Measurements from ENCODE around the gene IQSEC2. TPM values are rescaled to one million over a fixed set of nuclear protein-coding genes. Genes with fewer than 3 reads are reported as not detected.

Gene IQSEC2
- total and polyA plus RNA-seq, 2 of the 8 experiments (the other 6 are each of a cell fraction or from before 2014, with no cell fraction given) = 6.1 to 54.9 TPM

DNA sequence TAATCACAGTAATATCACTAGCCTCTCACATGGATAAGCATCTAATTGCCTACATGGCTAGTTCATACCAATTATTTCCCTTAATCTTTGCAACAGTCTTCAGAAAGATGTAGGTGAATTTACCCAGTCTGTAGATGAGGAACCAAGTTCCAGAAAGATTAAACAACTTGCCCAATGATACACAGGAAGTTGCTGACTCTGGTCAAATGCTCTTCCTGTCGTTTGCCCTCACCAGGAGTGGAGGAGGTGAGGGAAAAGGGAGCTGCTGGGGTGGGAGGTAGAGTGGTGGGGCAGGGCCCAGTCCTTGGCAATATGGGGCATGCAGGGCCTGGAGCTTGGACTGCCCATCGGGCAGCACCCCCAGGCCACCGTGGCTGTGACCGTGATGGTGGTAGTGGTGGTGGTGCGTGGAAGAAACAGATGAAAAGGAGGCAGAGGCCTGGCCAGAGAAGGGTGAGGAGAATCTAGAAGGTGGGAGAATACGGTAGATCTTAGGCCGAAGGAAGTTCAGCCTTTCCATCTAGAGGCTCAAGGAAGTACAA is 54.1 kb downstream of the IQSEC2 start:
- Histone ChIP-seq H2BK120ac (replicated peaks; ENCODE audit: low read depth, low read length) (no peak overlapping the region), H3K79me1 (ENCODE audit: low read depth, low read length) (no peaks in the 10 kb centered on the region; the same call in 1 of the 2 replicates), H2BK5ac (ENCODE audit: low read depth, low read length) (no peak overlapping the region), H3K23me2 (ENCODE audit: low read depth, low read length) (no peaks in the 10 kb centered on the region; the same call in 1 of the 2 replicates), H3K56ac (replicated peaks; ENCODE audit: insufficient read length, low read depth, low read length) (no peak overlapping the region), H3K4me2 (ENCODE audit: insufficient read depth in 1 of 2, low read depth in 2 of 2, low read length in 2 of 2) (no peak overlapping the region), H3K4me1 (replicated peaks in 1 of 4; ENCODE audit: control insufficient read depth in 3 of 4, insufficient read depth in 4 of 4, low read length in 3 of 4) (peaks cover 0 to 3% (median 1%) of the 10 kb centered on the region in 4 experiments; a peak in 4 of 7 replicates), H3K27ac (ENCODE audit: low read depth, low read length) (no peak overlapping the region), H3K18ac (ENCODE audit: extremely low read depth, low read length) (no peak overlapping the region), H2BK15ac (ENCODE audit: low read length) (no peak overlapping the region), H2AK5ac (ENCODE audit: low read depth, low read length) (no peak overlapping the region), H3K4ac (replicated peaks; ENCODE audit: insufficient read length, low read depth, low read length) (no peak overlapping the region), H3K9me3 (ENCODE audit: insufficient read depth in 2 of 2, low read depth in 1 of 2, low read length in 1 of 2) (no peaks in the 10 kb centered on the region), H3K23ac (ENCODE audit: insufficient read length) (no peak overlapping the region), H4K20me1 (replicated peaks in 1 of 2; ENCODE audit: control insufficient read depth in 1 of 2, insufficient read depth in 2 of 2, low read length in 2 of 2) (peaks cover 5 to 11% of the 10 kb centered on the region in 2 experiments), H3K36me3 (ENCODE audit: control insufficient read depth in 2 of 4, insufficient read depth in 4 of 4, low read length in 3 of 4) (no peaks in the 10 kb centered on the region), H2AFZ (ENCODE audit: low read length) (no peak overlapping the region), H3K14ac (ENCODE audit: insufficient read length) (no peak overlapping the region), H4K91ac (replicated peaks; ENCODE audit: insufficient read length, low read length) (no peak overlapping the region), H3K4me3 (ENCODE audit: extremely low read depth in 1 of 4, insufficient read depth in 2 of 4, low read depth in 3 of 4, low read length in 4 of 4) (no peak overlapping the region), H3K27me3 (replicated peaks in 1 of 4; ENCODE audit: control insufficient read depth in 3 of 4, extremely low read depth in 1 of 4, insufficient read depth in 3 of 4, low read length in 3 of 4) (no peaks in the 10 kb centered on the region), H3K9ac (replicated peaks in 1 of 4; ENCODE audit: extremely low read depth in 1 of 4, low read depth in 3 of 4, low read length in 3 of 4) (no peak overlapping the region), H3K79me2 (ENCODE audit: control insufficient read depth in 1 of 2, insufficient read depth in 2 of 2, low read length in 2 of 2) (peaks cover 23 to 27% of the 10 kb centered on the region in 2 experiments), H4K5ac (ENCODE audit: insufficient read length, low read depth, low read length) (no peak overlapping the region), H4K8ac (ENCODE audit: extremely low read depth, insufficient read depth, low read length) (no peak overlapping the region), H2BK20ac (ENCODE audit: low read length) (no peak overlapping the region), H2BK12ac (ENCODE audit: low read depth, low read length) (no peak overlapping the region)
- ChIA-PET CTCF (ENCODE audit: partially characterized antibody) (interaction anchor here (0.9 to 2.1 kb wide), 3 partner anchors 13 to 37 kb away, joined by 3 to 9 read pairs (median 4); no protein-coding TSS in a partner anchor), POLR2A (ENCODE audit: partially characterized antibody) (interaction anchor here (1.2 kb wide), 1 partner anchor 19 kb away, joined by 3 read pairs; no protein-coding TSS in a partner anchor)
- WGBS, 2 experiments (ENCODE audit: extremely low coverage in 1 of 2, insufficient coverage in 1 of 2, insufficient read length in 1 of 2, insufficient replicate concordance in 2 of 2, low coverage in 1 of 2, low lambda C conversion rate in 2 of 2, missing lambda C conversion rate in 1 of 2) = 90% methylated on average over 7 of the region's 7 CpGs; no CpG with 5 or more reads in 1 of the 2 experiments
- FAIRE-seq = no peak
- DNase-seq (ENCODE audit: low read depth in 1 of 2, low spot score in 2 of 2) = no peak
- TF ChIP-seq SP1 (IDR thresholded peaks at IDR 0.05; ENCODE audit: low read depth, low read length) = no peak
- TF ChIP-seq POU5F1 (IDR thresholded peaks at IDR 0.05; ENCODE audit: low read depth, low read length) = no peak

Data from H1 (cell line).